Mesendoderm (in vitro differentiated cells): ENCODE measurements around the gene NAP1L2. TPM values are rescaled to one million over a fixed set of nuclear protein-coding genes. Genes with fewer than 3 reads are reported as not detected.

Experiments
- DNase-seq: peaks from one replicate; pipeline ENCODE4 v3.0.0; 2013
- H2AK5ac ChIP-seq: 2 replicates; pipeline ENCODE4 v1.6.1; 2013; ENCODE audit warnings: low read length, inconsistent platforms
- H2BK120ac ChIP-seq: 2 replicates; pipeline ENCODE4 v1.6.1; 2013; ENCODE audit warnings: low read depth, mild to moderate bottlenecking, low read length, moderate library complexity, mixed read lengths
- H2BK15ac ChIP-seq: replicated peaks from 2 replicates; pipeline ENCODE4 v1.6.1; 2013; ENCODE audit warnings: low read depth, mild to moderate bottlenecking, moderate library complexity
- H2BK5ac ChIP-seq: 2 replicates; pipeline ENCODE4 v1.6.1; 2013; ENCODE audit warnings: low read length, inconsistent platforms
- H3K18ac ChIP-seq: 2 replicates; pipeline ENCODE4 v1.6.1; 2013; ENCODE audit warnings: mild to moderate bottlenecking, low read length, mixed read lengths
- H3K23ac ChIP-seq: one replicate; pipeline ENCODE4 v1.6.1; 2013; ENCODE audit warnings: low read length
- H3K27ac ChIP-seq: 2 replicates; pipeline ENCODE4 v1.5.1; 2013; ENCODE audit warnings: low read depth, mild to moderate bottlenecking, inconsistent platforms, low read length, moderate library complexity
- H3K27me3 ChIP-seq: 2 replicates; pipeline ENCODE4 v1.6.1; 2013; ENCODE audit warnings: low read length, control low read depth, mild to moderate bottlenecking, inconsistent platforms; ENCODE audit not compliant: insufficient read depth, poor library complexity
- H3K36me3 ChIP-seq: 2 replicates; pipeline ENCODE4 v1.6.1; 2013; ENCODE audit warnings: low read length, inconsistent platforms; ENCODE audit not compliant: control insufficient read depth, insufficient read depth
- H3K4ac ChIP-seq: one replicate; pipeline ENCODE4 v1.6.1; 2013; ENCODE audit warnings: low read depth, mild to moderate bottlenecking, low read length, moderate library complexity
- H3K4me1 ChIP-seq: 2 replicates; pipeline ENCODE4 v1.6.1; 2013; ENCODE audit warnings: low read depth, low read length, inconsistent platforms; ENCODE audit not compliant: control insufficient read depth
- H3K4me2 ChIP-seq: 2 replicates; pipeline ENCODE4 v1.6.1; 2013; ENCODE audit warnings: low read length
- H3K4me3 ChIP-seq: 2 replicates; pipeline ENCODE4 v1.5.1; 2013; ENCODE audit warnings: mild to moderate bottlenecking, low read length
- H3K56ac ChIP-seq: one replicate; pipeline ENCODE4 v1.6.1; 2013; ENCODE audit warnings: low read length
- H3K79me1 ChIP-seq: 2 replicates; pipeline ENCODE4 v1.6.1; 2013; ENCODE audit warnings: low read length, inconsistent platforms
- H3K79me2 ChIP-seq: 2 replicates; pipeline ENCODE4 v1.6.1; 2013; ENCODE audit warnings: mild to moderate bottlenecking, low read length; ENCODE audit not compliant: control insufficient read depth, insufficient read depth
- H3K9ac ChIP-seq: 2 replicates; pipeline ENCODE4 v1.6.1; 2013; ENCODE audit warnings: low read length, inconsistent platforms
- H4K5ac ChIP-seq: one replicate; pipeline ENCODE4 v1.6.1; 2013; ENCODE audit warnings: low read length
- H4K8ac ChIP-seq: one replicate; pipeline ENCODE4 v1.6.1; 2013; ENCODE audit warnings: low read depth, mild to moderate bottlenecking, control low read depth, low read length, moderate library complexity
- WGBS: extraction: QIAGEN DNeasy Blood & Tissue Kit; methylation state at CpG from one replicate; pipeline ENCODE4 v1.1.7; 2013; ENCODE audit warnings: low lambda C conversion rate, missing lambda C conversion rate; ENCODE audit not compliant: insufficient coverage; ENCODE audit errors: extremely low coverage; 5-methylcytosine and 5-hydroxymethylcytosine counted together
- polyA plus RNA-seq, 2 experiments: library from polyadenylated mRNA; stranded (reverse); fragments of 200-250 nt; gene quantifications; one replicate each; pipeline ENCODE4 v1.2.3, GENCODE V29; 2013

NAP1L2 gene, protein sequence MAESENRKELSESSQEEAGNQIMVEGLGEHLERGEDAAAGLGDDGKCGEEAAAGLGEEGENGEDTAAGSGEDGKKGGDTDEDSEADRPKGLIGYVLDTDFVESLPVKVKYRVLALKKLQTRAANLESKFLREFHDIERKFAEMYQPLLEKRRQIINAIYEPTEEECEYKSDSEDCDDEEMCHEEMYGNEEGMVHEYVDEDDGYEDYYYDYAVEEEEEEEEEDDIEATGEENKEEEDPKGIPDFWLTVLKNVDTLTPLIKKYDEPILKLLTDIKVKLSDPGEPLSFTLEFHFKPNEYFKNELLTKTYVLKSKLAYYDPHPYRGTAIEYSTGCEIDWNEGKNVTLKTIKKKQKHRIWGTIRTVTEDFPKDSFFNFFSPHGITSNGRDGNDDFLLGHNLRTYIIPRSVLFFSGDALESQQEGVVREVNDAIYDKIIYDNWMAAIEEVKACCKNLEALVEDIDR
- 9.9 TPM for polyA plus RNA-seq (2013, experiment 1 of 2)
- polyA plus RNA-seq (2013, experiment 2 of 2), result 10.0 TPM

DNA sequence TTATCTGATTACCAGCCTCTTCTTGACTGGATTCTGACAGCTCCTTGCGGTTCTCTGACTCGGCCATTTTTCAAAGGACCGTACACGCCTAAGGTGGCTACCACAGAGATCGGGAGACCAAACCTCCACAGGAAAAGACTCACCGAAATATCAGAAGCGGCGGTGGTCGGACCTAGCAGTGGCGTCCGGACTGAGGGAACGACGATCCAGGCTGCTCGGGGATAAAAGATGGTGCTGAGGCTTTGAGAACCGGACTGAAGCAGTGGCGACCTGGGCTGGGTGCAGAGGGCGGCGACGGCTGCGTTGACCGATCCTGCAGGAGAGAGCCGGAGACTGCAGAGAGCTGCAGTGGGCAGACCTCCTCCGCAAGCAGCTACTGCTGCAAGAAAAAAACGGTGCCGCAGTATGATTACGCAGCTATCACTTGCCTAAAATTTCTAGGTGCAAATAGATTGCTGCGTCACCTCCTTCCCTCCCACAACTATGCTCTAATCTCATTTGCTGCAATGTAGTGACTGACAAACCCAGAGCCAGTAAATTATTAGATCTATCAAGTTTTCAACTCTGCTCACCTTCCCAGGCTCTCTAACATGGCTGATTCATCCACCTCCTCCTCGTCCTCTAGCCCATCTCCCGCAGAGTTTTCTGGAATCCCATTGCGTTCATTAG, at the start of gene NAP1L2:
TSS of gene NAP1L2 (minus strand) at position 426 of the 669 bp plus-strand sequence. CDS start at position 67, 359 bp downstream.
- DNase-seq, result peak; percentile 84
- Histone ChIP-seq H3K56ac (peak within 1 kb of the TSS; percentile 84), H3K9ac (peak within 1 kb of the TSS; percentile 54), H3K4me3 (peak within 1 kb of the TSS; percentile 65), H2BK15ac (no peak within 1 kb of the TSS), H3K4ac (peak within 1 kb of the TSS; percentile 36), H2BK5ac (no peak within 1 kb of the TSS), H3K36me3 (no peaks in the 10 kb centered on the region), H3K4me1 (no peaks in the 10 kb centered on the region), H4K5ac (no peak within 1 kb of the TSS), H4K8ac (no peak within 1 kb of the TSS), H3K4me2 (peak within 1 kb of the TSS; percentile 4), H3K79me2 (no peaks in the 10 kb centered on the region), H3K79me1 (no peaks in the 10 kb centered on the region), H2AK5ac (no peak within 1 kb of the TSS), H2BK120ac (no peak within 1 kb of the TSS), H3K23ac (no peak within 1 kb of the TSS), H3K27ac (peak within 1 kb of the TSS; percentile 51), H3K27me3 (no peaks in the 10 kb centered on the region), H3K18ac (peak within 1 kb of the TSS; percentile 39)
- no CpG with 5 or more reads among the region's 30 CpGs for WGBS

DNA sequence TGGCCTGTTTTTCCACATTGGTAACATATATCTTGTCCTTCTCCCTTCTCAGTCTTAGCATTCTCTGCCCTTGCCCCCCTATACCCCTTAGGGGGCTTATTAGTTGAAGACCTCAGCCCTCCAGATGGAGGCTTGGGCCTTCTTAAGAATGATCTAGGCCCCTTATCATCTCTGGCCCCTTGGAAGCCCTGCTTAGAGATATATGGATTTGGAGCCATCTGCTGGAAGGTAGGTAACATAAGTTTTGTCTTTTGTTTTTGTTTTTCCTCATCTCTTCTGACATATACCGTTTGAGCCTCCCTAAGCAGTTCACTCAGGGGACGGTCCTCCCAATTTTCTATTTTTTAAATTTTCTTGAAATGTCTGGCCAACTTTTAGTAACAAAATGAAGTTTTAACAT, 48.3 kb upstream of the NAP1L2 start:
- Histone ChIP-seq H3K27ac (no peak overlapping the region), H2BK15ac (no peak overlapping the region), H3K18ac (no peak overlapping the region)

DNA sequence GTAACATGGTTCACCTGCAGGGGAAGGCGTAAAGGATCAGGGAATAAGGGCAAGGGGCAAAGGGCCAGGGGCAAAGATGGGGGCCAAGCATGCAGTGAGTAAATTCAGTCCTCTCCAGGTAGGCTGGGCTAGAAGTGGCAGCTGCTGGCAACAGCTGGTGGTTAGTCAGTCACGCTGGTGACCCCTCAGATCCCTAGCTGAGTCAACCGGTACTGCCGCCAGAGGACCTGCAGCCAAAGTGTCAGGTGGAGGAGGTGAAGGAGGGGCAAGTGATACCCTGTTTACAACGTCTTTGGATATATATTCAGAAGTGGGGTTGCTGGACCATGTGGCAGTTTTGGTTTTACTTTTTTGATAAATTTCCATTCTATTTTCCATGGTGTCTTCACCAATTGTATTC, 24.6 kb upstream of the NAP1L2 start:
- no peak overlapping the region for H2BK120ac ChIP-seq
- no peak overlapping the region for H4K5ac ChIP-seq
- no peaks in the 10 kb centered on the region for H3K27me3 ChIP-seq
- WGBS, result no CpG with 5 or more reads among the region's 5 CpGs
- H3K56ac ChIP-seq, result no peak overlapping the region
- no peaks in the 10 kb centered on the region for H3K36me3 ChIP-seq
- H3K4me1 ChIP-seq, result no peaks in the 10 kb centered on the region
- no peak overlapping the region for H3K4ac ChIP-seq
- H3K27ac ChIP-seq, result no peak overlapping the region
- no peaks in the 10 kb centered on the region for H3K79me1 ChIP-seq
- H3K79me2 ChIP-seq, result no peaks in the 10 kb centered on the region
- no peak overlapping the region for H3K4me2 ChIP-seq
- H2BK5ac ChIP-seq, result no peak overlapping the region
- peak; percentile 19 for DNase-seq
- H3K18ac ChIP-seq, result no peak overlapping the region
- H2AK5ac ChIP-seq, result no peak overlapping the region
- H3K4me3 ChIP-seq, result no peak overlapping the region
- H4K8ac ChIP-seq, result no peak overlapping the region
- no peak overlapping the region for H2BK15ac ChIP-seq
- no peak overlapping the region for H3K23ac ChIP-seq
- H3K9ac ChIP-seq, result no peak overlapping the region

More for the DNA sequence above, 48.3 kb upstream of the NAP1L2 start:
- Histone ChIP-seq H3K23ac (no peak overlapping the region), H3K27me3 (no peaks in the 10 kb centered on the region), H2BK120ac (no peak overlapping the region), H4K8ac (no peak overlapping the region), H3K79me2 (no peaks in the 10 kb centered on the region), H2BK5ac (no peak overlapping the region), H3K4me3 (no peak overlapping the region), H3K56ac (no peak overlapping the region), H3K79me1 (no peaks in the 10 kb centered on the region), H2AK5ac (no peak overlapping the region), H3K4me2 (no peak overlapping the region), H3K4me1 (no peaks in the 10 kb centered on the region), H3K4ac (no peak overlapping the region), H3K9ac (no peak overlapping the region), H4K5ac (no peak overlapping the region), H3K36me3 (no peaks in the 10 kb centered on the region)
- DNase-seq, result peak; percentile 54
- WGBS, result no CpG with 5 or more reads among the region's 2 CpGs

DNA sequence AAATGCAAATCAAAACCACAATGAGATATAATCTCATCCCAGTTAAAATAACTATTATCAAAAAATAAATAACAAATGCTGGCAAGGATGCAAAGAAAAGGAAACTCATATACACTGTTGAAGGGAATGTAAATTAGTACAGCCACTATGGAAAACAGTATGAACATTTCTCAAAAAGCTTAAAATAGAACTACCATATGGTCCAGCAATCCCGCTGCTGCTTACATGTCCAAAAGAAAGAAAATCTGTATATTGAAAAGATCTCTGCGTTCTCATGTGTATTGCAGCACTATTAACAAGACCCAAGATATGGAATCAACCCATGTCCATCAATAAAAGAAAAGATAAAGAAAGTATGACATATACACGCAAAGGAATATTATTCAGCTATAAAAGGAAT, 3.0 kb upstream of the NAP1L2 start:
- no peaks in the 10 kb centered on the region for H3K36me3 ChIP-seq
- H2BK15ac ChIP-seq, result no peak overlapping the region
- no peaks in the 10 kb centered on the region for H3K27me3 ChIP-seq
- no peak overlapping the region for H3K23ac ChIP-seq
- DNase-seq, result no peak
- no peaks in the 10 kb centered on the region for H3K79me1 ChIP-seq
- no peak overlapping the region for H3K27ac ChIP-seq
- no peak overlapping the region for H2BK120ac ChIP-seq
- H3K56ac ChIP-seq, result no peak overlapping the region
- no peak overlapping the region for H4K8ac ChIP-seq
- no peak overlapping the region for H3K4me2 ChIP-seq
- no peaks in the 10 kb centered on the region for H3K4me1 ChIP-seq
- no peak overlapping the region for H2AK5ac ChIP-seq
- no peak overlapping the region for H2BK5ac ChIP-seq
- no peaks in the 10 kb centered on the region for H3K79me2 ChIP-seq
- no peak overlapping the region for H3K18ac ChIP-seq
- no peak overlapping the region for H3K4ac ChIP-seq
- H4K5ac ChIP-seq, result no peak overlapping the region
- no peak overlapping the region for H3K9ac ChIP-seq
- no CpG with 5 or more reads among the region's 3 CpGs for WGBS
- no peak overlapping the region for H3K4me3 ChIP-seq

DNA sequence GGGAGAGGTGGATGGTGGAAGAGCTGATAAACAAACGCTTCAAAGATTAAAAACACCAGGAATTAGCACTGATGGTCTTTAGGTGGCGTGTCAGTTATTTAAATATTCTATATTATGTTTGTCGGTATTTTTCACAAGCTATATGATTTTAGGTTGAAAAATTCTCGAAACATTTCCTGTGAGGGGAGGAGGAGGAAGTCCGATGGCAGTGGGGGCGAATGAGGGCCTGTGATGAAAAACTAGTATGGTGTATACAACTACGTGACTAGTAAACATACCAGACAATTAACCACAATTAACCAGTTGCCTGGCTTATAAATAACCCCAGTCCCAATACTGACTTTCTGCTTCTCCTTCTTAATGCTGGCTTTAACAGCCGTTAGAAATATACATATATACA, 595 bp upstream of the NAP1L2 start:
- H2AK5ac ChIP-seq, result no peak overlapping the region
- H3K27me3 ChIP-seq, result no peaks in the 10 kb centered on the region
- H3K27ac ChIP-seq, result no peak overlapping the region
- no peak overlapping the region for H4K5ac ChIP-seq
- H3K4me1 ChIP-seq, result no peaks in the 10 kb centered on the region
- no peak overlapping the region for H3K4me2 ChIP-seq
- no peak overlapping the region for H3K23ac ChIP-seq
- H2BK15ac ChIP-seq, result no peak overlapping the region
- H2BK120ac ChIP-seq, result no peak overlapping the region
- no peak overlapping the region for H3K9ac ChIP-seq
- no peak overlapping the region for H3K4me3 ChIP-seq
- no peaks in the 10 kb centered on the region for H3K79me1 ChIP-seq
- no peak overlapping the region for H2BK5ac ChIP-seq
- no peak overlapping the region for H3K4ac ChIP-seq
- no peak overlapping the region for H3K18ac ChIP-seq
- no peak for DNase-seq
- WGBS, result no CpG with 5 or more reads among the region's 8 CpGs
- H3K36me3 ChIP-seq, result no peaks in the 10 kb centered on the region
- H3K79me2 ChIP-seq, result no peaks in the 10 kb centered on the region
- no peak overlapping the region for H4K8ac ChIP-seq
- H3K56ac ChIP-seq, result no peak overlapping the region
